HCT116 (cell line): Measurements from ENCODE around the gene BMP7.

Source experiments
- ATF3 ChIP-seq: IDR thresholded peaks from 2 replicates; pipeline ENCODE4 v1.6.1; 2012
- CEBPB ChIP-seq: IDR thresholded peaks from 2 replicates; pipeline ENCODE4 v1.6.1; 2012; ENCODE audit warnings: low read depth
- CTCF ChIP-seq, 3 experiments: fragments of 200-600 bp in 1 of 3; sonication (generic) in 1 of 3; IDR thresholded peaks in 2 of 3; conservative IDR thresholded peaks in 1 of 3; 2 replicates each; pipeline ENCODE4 v1.5.1; 2012 to 2017; ENCODE audit warnings: low read depth in 2 of 3, low read length in 2 of 3, antibody characterized with exemption in 1 of 3, borderline replicate concordance in 1 of 3, control low read depth in 1 of 3, mild to moderate bottlenecking in 1 of 3, mixed read lengths in 1 of 3, mixed run types in 1 of 3, moderate library complexity in 1 of 3; ENCODE audit not compliant: insufficient read depth in 1 of 3
- EZH2 ChIP-seq: fragments of 200-600 bp; sonication (generic); IDR thresholded peaks from 2 replicates; pipeline ENCODE4 v1.6.1; 2017; ENCODE audit warnings: antibody characterized with exemption, mixed run types
- EZH2phosphoT487 ChIP-seq: fragments of 200-600 bp; IDR thresholded peaks from 2 replicates; pipeline ENCODE4 v1.6.1; 2018; ENCODE audit warnings: antibody characterized with exemption, borderline replicate concordance
- MAX ChIP-seq: IDR thresholded peaks from 2 replicates; pipeline ENCODE4 v1.6.1; 2012
- POLR2A ChIP-seq: IDR thresholded peaks from 2 replicates; pipeline ENCODE4 v1.7.0; 2011; ENCODE audit warnings: borderline replicate concordance; ENCODE audit not compliant: insufficient read depth, insufficient read length; ENCODE audit errors: extremely low read depth
- POLR2AphosphoS5 ChIP-seq: IDR thresholded peaks from 2 replicates; pipeline ENCODE4 v1.6.1; 2011; ENCODE audit warnings: mild to moderate bottlenecking, low read depth, low read length, moderate library complexity
- RAD21 ChIP-seq: IDR thresholded peaks from 2 replicates; pipeline ENCODE4 v1.6.1; 2012; ENCODE audit warnings: low read depth, mild to moderate bottlenecking
- REST ChIP-seq: IDR thresholded peaks from 2 replicates; pipeline ENCODE4 v1.6.1; 2012; ENCODE audit warnings: low read depth
- SIN3A ChIP-seq: IDR thresholded peaks from 2 replicates; pipeline ENCODE4 v1.6.1; 2012; ENCODE audit warnings: low read depth
- SP1 ChIP-seq: IDR thresholded peaks from 2 replicates; pipeline ENCODE4 v1.6.1; 2012; ENCODE audit warnings: low read depth
- YY1 ChIP-seq: IDR thresholded peaks from 2 replicates; pipeline ENCODE4 v1.6.1; 2011; ENCODE audit warnings: low read length, low read depth, moderate library complexity, mild to moderate bottlenecking; ENCODE audit not compliant: insufficient replicate concordance; ENCODE audit errors: extremely low read depth
- ZFX ChIP-seq: fragments of 450-650 bp; IDR thresholded peaks from 2 replicates; pipeline ENCODE4 v1.6.1; 2017

DNA sequence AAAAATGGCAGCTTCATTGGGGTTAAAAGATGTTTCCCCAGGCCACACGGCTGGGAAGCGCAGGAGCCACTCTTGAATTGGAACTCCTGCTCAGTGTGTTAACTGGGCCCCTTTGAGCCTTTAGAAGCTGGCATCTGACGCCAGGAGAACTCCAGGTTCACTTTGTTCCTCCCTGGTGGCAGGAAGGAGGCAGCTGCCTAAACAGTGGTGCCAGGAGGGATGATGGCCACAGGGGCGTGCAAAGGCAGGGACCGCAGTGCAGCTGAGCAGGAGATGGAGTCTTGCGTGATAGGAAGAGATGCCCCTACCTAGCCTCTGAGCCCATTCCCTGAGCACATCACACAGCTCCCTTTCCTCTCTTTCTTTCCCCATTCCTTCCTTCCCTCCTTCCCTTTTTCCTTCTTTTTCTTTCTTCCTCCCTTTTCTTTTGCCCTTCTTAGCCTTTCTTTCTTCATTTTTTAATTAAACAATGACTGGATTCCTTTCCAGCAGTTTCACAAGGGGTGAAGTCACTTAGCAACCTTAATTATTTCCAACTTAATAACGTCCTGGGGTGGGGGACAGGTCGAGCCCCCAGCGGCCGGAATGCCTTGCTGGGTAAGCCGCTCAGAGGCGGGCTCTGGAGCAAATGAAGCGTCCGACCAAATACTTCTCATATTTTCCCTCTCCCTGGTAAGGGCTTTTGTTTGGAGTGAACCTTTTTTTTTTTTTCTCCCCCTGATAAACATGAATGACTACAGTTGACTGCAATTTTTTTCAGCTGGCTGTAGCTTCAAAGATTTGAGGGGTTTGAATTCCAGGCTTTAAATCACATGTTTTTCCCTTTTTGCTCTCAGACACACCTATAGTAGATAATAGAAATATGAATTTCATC lies 20.8 kb upstream of the BMP7 start:
- TF ChIP-seq CTCF (IDR thresholded peaks at IDR 0.05 in 2 of 3, conservative IDR thresholded peaks at IDR 0.05 in 1 of 3; ENCODE audit: borderline replicate concordance in 1 of 3, insufficient read depth in 1 of 3, low read depth in 2 of 3, low read length in 2 of 3): no peak
- TF ChIP-seq POLR2AphosphoS5: no peak
- no peak for TF ChIP-seq POLR2A
- no peak for TF ChIP-seq RAD21
- TF ChIP-seq EZH2phosphoT487: no peak
- TF ChIP-seq REST: no peak
- TF ChIP-seq EZH2: no peak
- TF ChIP-seq MAX: no peak
- TF ChIP-seq ATF3: no peak
- no peak for TF ChIP-seq SIN3A
- no peak for TF ChIP-seq SP1
- TF ChIP-seq YY1: no peak
- no peak for TF ChIP-seq ZFX
- no peak for TF ChIP-seq CEBPB
